Stimulated activated CD4-positive, alpha-beta T cell treated with anti-CD3 and anti-CD28 coated beads, Interleukin-4, amount 100 ng/mL, for 48 hours (primary cell): ENCODE data around the gene SLC17A4.

Experiments
- DNase-seq, 2 donors: peaks; one replicate each; pipeline ENCODE4 v3.0.0-alpha.2; 2020; ENCODE audit warnings: low read depth in 2 of 2

SLC17A4 gene

GRCh38 chr6:25815194-25815593 is 60.7 kb downstream of the SLC17A4 start:
- no peak for DNase-seq

- DNase-seq = no peak
Observed at GRCh38 chr6:25816252-25816651, 61.7 kb downstream of the SLC17A4 start.

DNA sequence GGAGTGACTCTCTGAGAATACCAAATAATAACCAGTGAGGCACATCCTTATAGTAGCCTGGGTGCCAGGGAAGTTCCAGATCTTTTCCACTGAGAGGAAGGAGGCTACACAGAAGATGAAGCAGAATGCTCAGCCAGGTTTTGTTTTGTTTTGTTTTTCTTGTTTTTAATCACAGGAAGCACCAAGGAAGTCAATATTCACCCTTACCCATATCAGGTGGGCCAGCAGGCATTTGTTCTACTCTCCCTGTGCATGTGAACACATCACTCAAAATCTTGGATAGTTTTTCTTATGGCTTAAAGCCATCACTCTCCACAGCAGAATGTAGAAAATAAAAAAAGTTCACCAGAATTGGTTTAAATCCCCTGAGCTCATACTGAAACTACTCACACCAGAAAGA is 66.8 kb downstream of the SLC17A4 start:
- no peak for DNase-seq

DNA sequence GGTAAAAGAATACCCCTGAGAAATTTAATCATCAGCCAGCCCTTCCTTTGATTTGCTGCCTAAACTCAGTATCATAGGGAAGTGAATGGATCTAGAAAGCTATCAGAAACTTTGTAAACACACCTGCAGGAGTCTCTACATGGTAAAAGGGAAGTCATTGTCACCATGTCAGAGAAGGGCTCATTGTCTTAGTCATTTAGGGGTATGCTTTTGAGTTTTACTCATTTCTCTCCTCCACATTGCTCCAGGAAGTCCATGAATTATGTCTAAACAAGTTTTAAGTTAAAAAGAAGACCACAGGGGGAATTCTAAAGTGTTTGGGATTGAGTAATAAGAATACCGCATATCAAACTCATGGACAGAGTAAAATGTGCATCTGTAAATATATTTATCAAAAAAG is 74.8 kb downstream of the SLC17A4 start:
- DNase-seq = no peak

GRCh38 chr6:25830458-25830857 is 75.9 kb downstream of the SLC17A4 start:
- DNase-seq = no peak
